MCF 10A (cell line): Measurements from ENCODE around the gene PHOX2A. TPM values are rescaled to one million over a fixed set of nuclear protein-coding genes. Genes with fewer than 3 reads are reported as not detected.
"Not testable (repeated sequence)": the region's sequence is repeated elsewhere in the genome, so short reads cannot be mapped to it uniquely, and the experiment has no call there.

Experiments used
- BruUV-seq: library from RNA; stranded (reverse); fragments of 400-500 nt; replicated peaks from 2 replicates; lab custom pipeline; 2021; lab: Mats Ljungman, UMichigan
- CTCF ChIA-PET: fragments of 300-600 bp; sonication (Branson Sonifier 250); formaldehyde crosslinking; extraction: SDS; loops from one replicate; lab custom pipeline; 2021; ENCODE audit warnings: antibody characterized with exemption, inconsistent platforms; lab: Yijun Ruan, JAX
- POLR2A ChIA-PET: fragments of 300-600, 350-650 bp; sonication (Branson Sonifier 250); formaldehyde crosslinking; extraction: SDS; loops from one replicate; lab custom pipeline; 2020; ENCODE audit warnings: antibody characterized with exemption, inconsistent platforms; lab: Yijun Ruan, JAX
- DNase-seq: peaks from one replicate; pipeline ENCODE4 v3.0.0-alpha.2; 2018; ENCODE audit not compliant: unreplicated experiment
- H3K27ac Mint-ChIP-seq: one replicate; pipeline ENCODE4 v1.8.0; 2022; ENCODE audit warnings: mild to moderate bottlenecking, low read depth, mixed read lengths; ENCODE audit not compliant: unreplicated experiment
- H3K27me3 Mint-ChIP-seq: one replicate; pipeline ENCODE4 v1.8.0; 2022; ENCODE audit warnings: mixed read lengths; ENCODE audit not compliant: insufficient read depth, unreplicated experiment
- H3K36me3 Mint-ChIP-seq: one replicate; pipeline ENCODE4 v1.8.0; 2022; ENCODE audit warnings: mild to moderate bottlenecking, moderate library complexity, mixed read lengths; ENCODE audit not compliant: insufficient read depth, unreplicated experiment
- H3K4me1 Mint-ChIP-seq: one replicate; pipeline ENCODE4 v1.8.0; 2022; ENCODE audit warnings: mixed read lengths; ENCODE audit not compliant: insufficient read depth, unreplicated experiment
- H3K4me3 Mint-ChIP-seq: one replicate; pipeline ENCODE4 v1.8.0; 2022; ENCODE audit warnings: mild to moderate bottlenecking, moderate library complexity, mixed read lengths; ENCODE audit not compliant: unreplicated experiment
- H3K9me3 Mint-ChIP-seq: one replicate; pipeline ENCODE4 v1.8.0; 2022; ENCODE audit warnings: mixed read lengths; ENCODE audit not compliant: unreplicated experiment
- intact Hi-C: fragments of 100-400 bp; cut with micrococcal nuclease; formaldehyde crosslinking; loops from 2 replicates; pipeline ENCODE4 v1.14.1; 2022
- total RNA-seq: library from RNA; stranded (reverse); gene quantifications from 2 replicates; pipeline ENCODE4 v1.2.3, GENCODE V29; 2022
- TF ChIP-seq, protein P1 (sequence below): fragments of 200-600 bp; IDR thresholded peaks from one replicate; pipeline ENCODE4 v1.8.0; 2022; ENCODE audit warnings: antibody characterized with exemption, mild to moderate bottlenecking; ENCODE audit not compliant: unreplicated experiment

PHOX2A gene
- total RNA-seq, 1 experiment from 2014 or later: not detected

DNA sequence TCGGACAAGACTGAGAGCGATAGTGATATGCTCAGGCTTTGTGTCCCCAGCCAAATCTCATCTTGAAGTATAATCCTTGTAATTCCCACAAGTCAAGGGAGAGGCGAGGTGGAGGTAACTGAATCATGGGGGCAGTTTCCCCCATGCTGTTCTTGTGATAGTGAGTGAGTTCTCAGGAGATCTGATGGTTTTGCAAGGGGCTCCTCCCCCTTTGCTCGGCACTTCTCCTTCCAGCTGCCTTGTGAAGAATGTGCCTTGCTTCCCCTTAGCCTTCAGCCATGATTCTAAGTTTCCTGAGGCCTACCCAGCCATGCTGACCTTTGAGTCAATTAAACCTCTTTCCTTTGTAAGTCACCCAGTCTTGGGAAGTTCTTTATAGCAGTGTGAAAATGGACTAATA lies 34.9 kb downstream of the PHOX2A start:
- CTCF ChIA-PET: interaction anchor here (1.8 kb wide), 1 partner anchor 26 kb away, joined by 12 read pairs; no protein-coding TSS in a partner anchor
- TF ChIP-seq, protein P1, sequence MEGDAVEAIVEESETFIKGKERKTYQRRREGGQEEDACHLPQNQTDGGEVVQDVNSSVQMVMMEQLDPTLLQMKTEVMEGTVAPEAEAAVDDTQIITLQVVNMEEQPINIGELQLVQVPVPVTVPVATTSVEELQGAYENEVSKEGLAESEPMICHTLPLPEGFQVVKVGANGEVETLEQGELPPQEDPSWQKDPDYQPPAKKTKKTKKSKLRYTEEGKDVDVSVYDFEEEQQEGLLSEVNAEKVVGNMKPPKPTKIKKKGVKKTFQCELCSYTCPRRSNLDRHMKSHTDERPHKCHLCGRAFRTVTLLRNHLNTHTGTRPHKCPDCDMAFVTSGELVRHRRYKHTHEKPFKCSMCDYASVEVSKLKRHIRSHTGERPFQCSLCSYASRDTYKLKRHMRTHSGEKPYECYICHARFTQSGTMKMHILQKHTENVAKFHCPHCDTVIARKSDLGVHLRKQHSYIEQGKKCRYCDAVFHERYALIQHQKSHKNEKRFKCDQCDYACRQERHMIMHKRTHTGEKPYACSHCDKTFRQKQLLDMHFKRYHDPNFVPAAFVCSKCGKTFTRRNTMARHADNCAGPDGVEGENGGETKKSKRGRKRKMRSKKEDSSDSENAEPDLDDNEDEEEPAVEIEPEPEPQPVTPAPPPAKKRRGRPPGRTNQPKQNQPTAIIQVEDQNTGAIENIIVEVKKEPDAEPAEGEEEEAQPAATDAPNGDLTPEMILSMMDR: no peak
- Mint-ChIP-seq H3K36me3 (no peaks in the 10 kb centered on the region), H3K27ac (no peak overlapping the region), H3K4me3 (no peak overlapping the region), H3K4me1 (no peaks in the 10 kb centered on the region), H3K9me3 (no peaks in the 10 kb centered on the region), H3K27me3 (peaks cover 26% of the 10 kb centered on the region)
- intact Hi-C loops: no loop called here
- DNase-seq: no peak
- POLR2A ChIA-PET: interaction anchor here (1.6 kb wide), 1 partner anchor 13 kb away, joined by 5 read pairs; no protein-coding TSS in a partner anchor
- no TSS peak for BruUV-seq

DNA sequence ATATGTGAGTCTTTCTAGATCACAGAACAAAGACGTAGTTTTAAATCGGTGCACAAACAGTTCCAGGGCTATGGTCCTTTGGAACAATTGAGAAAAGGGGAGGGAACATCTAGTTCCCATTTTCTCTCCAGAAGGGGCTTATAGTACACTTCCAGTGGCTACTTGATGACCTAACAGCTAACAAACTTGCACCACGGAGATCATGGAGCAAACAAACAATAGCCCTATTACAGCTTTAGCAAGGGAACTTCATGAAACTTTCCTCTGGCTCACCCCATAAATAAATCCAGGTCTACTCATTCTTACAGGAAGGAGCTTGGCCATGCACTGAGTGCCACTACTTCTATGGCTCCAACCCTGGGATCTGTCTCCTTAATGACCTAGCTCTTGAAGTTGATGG lies 35.7 kb downstream of the PHOX2A start:
- CTCF ChIA-PET: interaction anchor here (1.1 to 1.8 kb wide), 2 partner anchors 15 to 25 kb away, joined by 3 to 12 read pairs; no protein-coding TSS in a partner anchor
- TF ChIP-seq, protein P1: no peak
- H3K9me3 Mint-ChIP-seq: no peaks in the 10 kb centered on the region
- H3K27ac Mint-ChIP-seq: no peak overlapping the region
- no peak for DNase-seq
- H3K4me3 Mint-ChIP-seq: no peak overlapping the region
- intact Hi-C loops: no loop called here
- no peaks in the 10 kb centered on the region for H3K36me3 Mint-ChIP-seq
- no peaks in the 10 kb centered on the region for H3K4me1 Mint-ChIP-seq
- no TSS peak for BruUV-seq
- POLR2A ChIA-PET: interaction anchor here (1.2 to 1.6 kb wide), 2 partner anchors 14 to 15 kb away, joined by 3 to 5 read pairs; no protein-coding TSS in a partner anchor
- peaks cover 22% of the 10 kb centered on the region for H3K27me3 Mint-ChIP-seq

DNA sequence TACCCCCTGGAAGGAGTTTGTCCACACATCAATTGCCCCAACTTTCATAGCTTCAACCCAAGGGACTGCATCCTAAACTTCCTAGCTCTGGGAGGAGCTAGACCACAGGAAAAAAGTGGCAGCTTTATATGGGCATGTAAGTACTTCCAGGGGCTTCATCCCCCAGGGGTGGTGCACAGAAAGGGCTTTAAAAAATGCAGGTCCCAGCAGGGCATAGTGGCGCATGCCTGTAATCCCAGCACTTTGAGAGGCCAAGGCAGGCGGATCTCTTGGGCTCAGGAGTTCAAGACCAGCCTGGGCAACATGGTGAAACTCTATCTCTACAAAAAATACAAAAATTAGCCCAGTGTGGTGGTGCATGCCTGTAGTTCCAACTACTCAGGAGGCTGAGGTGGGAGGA lies 37.2 kb downstream of the PHOX2A start:
- CTCF ChIA-PET: interaction anchor here (0.9 to 1.2 kb wide), 3 partner anchors 23 to 229 kb away, joined by 5 to 7 read pairs (median 5); no protein-coding TSS in a partner anchor
- POLR2A ChIA-PET: interaction anchor here (1.2 kb wide), 1 partner anchor 122 kb away, joined by 3 read pairs; no protein-coding TSS in a partner anchor

DNA sequence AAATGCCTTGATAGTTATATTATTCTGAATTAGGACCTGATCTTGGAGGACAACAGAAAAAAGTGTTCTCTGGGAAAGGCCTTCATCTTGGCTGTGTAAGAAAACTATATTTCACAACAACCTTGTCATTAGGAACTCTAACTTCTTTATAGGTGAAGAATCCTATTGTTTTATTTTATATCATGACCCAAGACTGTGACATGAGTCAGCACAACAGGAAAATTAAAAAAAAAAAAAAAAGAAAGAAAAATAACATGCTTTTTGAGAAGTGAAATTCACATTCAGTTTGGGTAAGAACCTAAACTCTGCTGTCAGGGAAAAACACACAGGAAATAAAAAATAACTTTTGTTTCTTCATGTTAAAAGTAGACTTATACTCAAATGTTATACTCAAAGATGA lies 39.1 kb downstream of the PHOX2A start:
- CTCF ChIA-PET: interaction anchor here (0.7 kb wide), 1 partner anchor 141 kb away, joined by 3 read pairs; no protein-coding TSS in a partner anchor
- Mint-ChIP-seq H3K9me3 (no peaks in the 10 kb centered on the region), H3K36me3 (no peaks in the 10 kb centered on the region), H3K4me1 (no peaks in the 10 kb centered on the region), H3K27me3 (peaks cover 10% of the 10 kb centered on the region), H3K4me3 (no peak overlapping the region), H3K27ac (no peak overlapping the region)
- TF ChIP-seq, protein P1: no peak
- POLR2A ChIA-PET: interaction anchor here (0.9 to 1.8 kb wide), 4 partner anchors 13 to 61 kb away, joined by 3 to 6 read pairs (median 4); partner anchors contain the start of gene INPPL1
- DNase-seq: no peak
- BruUV-seq: no TSS peak
- intact Hi-C loops: no loop called here

More for the DNA sequence above, 37.2 kb downstream of the PHOX2A start:
- H3K4me3 Mint-ChIP-seq, intact Hi-C loops, H3K27ac Mint-ChIP-seq, H3K9me3 Mint-ChIP-seq, H3K36me3 Mint-ChIP-seq, H3K4me1 Mint-ChIP-seq, BruUV-seq, DNase-seq: not testable (repeated sequence)
- peaks cover 14% of the 10 kb centered on the region for H3K27me3 Mint-ChIP-seq
